T-helper 1 cell treated with Interleukin-12 subunit alpha and Interleukin-12 subunit beta and Interleukin-4 antibody, amounts not matched to agents 30 μg/mL and 1 μg/mL, for 36 hours (primary cell): ENCODE data around the gene PLCH1.

ENCODE experiments used
- H3K27ac Mint-ChIP-seq: one replicate; pipeline ENCODE4 v1.8.0; 2021; ENCODE audit warnings: mild to moderate bottlenecking, mixed read lengths
- H3K27me3 Mint-ChIP-seq: one replicate; pipeline ENCODE4 v1.8.0; 2021; ENCODE audit warnings: low read depth, mixed read lengths
- H3K36me3 Mint-ChIP-seq: one replicate; pipeline ENCODE4 v1.8.0; 2021; ENCODE audit warnings: low read depth, mixed read lengths
- H3K4me1 Mint-ChIP-seq: one replicate; pipeline ENCODE4 v1.8.0; 2021; ENCODE audit warnings: low read depth, mixed read lengths
- H3K4me3 Mint-ChIP-seq: one replicate; pipeline ENCODE4 v1.8.0; 2021; ENCODE audit warnings: mild to moderate bottlenecking, moderate library complexity, mixed read lengths
- H3K9me3 Mint-ChIP-seq: one replicate; pipeline ENCODE4 v1.8.0; 2021; ENCODE audit warnings: mixed read lengths

PLCH1 gene

GRCh38 chr3:155737844-155738460 is 6.9 kb downstream of the PLCH1 start:
- peaks cover 4% of the 10 kb centered on the region for H3K4me1 Mint-ChIP-seq
- no peak overlapping the region for H3K27ac Mint-ChIP-seq
- no peaks in the 10 kb centered on the region for H3K9me3 Mint-ChIP-seq
- H3K36me3 Mint-ChIP-seq = no peaks in the 10 kb centered on the region
- H3K4me3 Mint-ChIP-seq = no peak overlapping the region
- H3K27me3 Mint-ChIP-seq = peaks cover 44% of the 10 kb centered on the region

- Mint-ChIP-seq H3K36me3 (no peaks in the 10 kb centered on the region), H3K9me3 (no peaks in the 10 kb centered on the region), H3K27ac (no peak overlapping the region), H3K4me1 (peaks cover 4% of the 10 kb centered on the region), H3K27me3 (peaks cover 35% of the 10 kb centered on the region), H3K4me3 (no peak overlapping the region)
Measured at GRCh38 chr3:155736381-155736780, 8.5 kb downstream of the PLCH1 start.

DNA sequence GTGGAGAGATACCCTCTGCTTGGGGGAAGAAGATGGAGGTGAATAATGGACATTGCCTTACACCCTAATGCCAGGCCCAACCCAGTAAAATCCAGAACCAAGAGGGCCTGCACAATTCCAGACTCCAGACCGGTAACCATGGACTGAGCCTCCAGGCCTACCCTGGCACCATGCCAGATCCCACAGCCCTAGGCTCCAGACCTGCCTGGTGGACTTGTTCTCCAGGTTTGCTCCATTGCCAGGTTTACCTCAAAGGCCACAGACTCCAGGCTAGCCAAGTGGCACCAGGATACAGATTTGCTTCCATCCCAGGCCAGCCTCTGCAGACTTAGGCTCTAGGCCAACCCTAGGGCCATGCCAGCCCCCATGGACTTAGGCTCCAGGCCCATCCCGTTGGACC is 14.0 kb downstream of the PLCH1 start:
- H3K9me3 Mint-ChIP-seq = no peaks in the 10 kb centered on the region
- H3K36me3 Mint-ChIP-seq = no peaks in the 10 kb centered on the region
- no peak overlapping the region for H3K4me3 Mint-ChIP-seq
- peaks cover 13% of the 10 kb centered on the region for H3K27me3 Mint-ChIP-seq
- H3K4me1 Mint-ChIP-seq = no peaks in the 10 kb centered on the region
- H3K27ac Mint-ChIP-seq = no peak overlapping the region

GRCh38 chr3:155727836-155728235 is 17.0 kb downstream of the PLCH1 start:
- Mint-ChIP-seq H3K36me3 (no peaks in the 10 kb centered on the region), H3K27ac (no peak overlapping the region), H3K27me3 (peaks cover 4% of the 10 kb centered on the region), H3K9me3 (no peaks in the 10 kb centered on the region), H3K4me3 (no peak overlapping the region), H3K4me1 (no peaks in the 10 kb centered on the region)

DNA sequence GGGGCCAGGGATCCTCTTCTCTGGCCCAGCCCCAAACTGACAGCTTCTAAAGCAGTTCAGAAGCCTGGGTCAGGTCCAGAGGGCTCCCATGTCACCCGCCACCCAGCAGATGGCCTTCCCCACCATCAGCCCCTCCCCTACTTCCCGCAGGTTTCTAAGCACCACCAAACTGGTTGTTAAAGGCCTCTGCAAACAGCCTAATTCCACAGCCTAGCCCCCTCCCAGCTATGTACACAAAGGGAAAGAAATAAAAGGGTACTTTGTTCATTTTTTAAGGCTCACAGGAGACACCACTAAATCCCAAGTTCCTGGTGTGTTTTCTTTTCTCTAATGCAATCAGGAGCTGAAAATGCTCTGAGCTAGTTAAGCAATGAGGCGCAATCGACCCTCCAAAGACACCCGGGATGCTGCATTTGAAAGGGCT is 30.6 kb downstream of the PLCH1 start:
- Mint-ChIP-seq H3K36me3 (no peaks in the 10 kb centered on the region), H3K27ac (no peak overlapping the region), H3K9me3 (peaks cover 8% of the 10 kb centered on the region), H3K4me3 (no peak overlapping the region), H3K4me1 (no peaks in the 10 kb centered on the region), H3K27me3 (no peaks in the 10 kb centered on the region)

GRCh38 chr3:155712008-155712407 is 32.9 kb downstream of the PLCH1 start:
- Mint-ChIP-seq H3K4me3 (no peak overlapping the region), H3K36me3 (no peaks in the 10 kb centered on the region), H3K27ac (no peak overlapping the region), H3K27me3 (no peaks in the 10 kb centered on the region), H3K9me3 (no peaks in the 10 kb centered on the region), H3K4me1 (no peaks in the 10 kb centered on the region)

DNA sequence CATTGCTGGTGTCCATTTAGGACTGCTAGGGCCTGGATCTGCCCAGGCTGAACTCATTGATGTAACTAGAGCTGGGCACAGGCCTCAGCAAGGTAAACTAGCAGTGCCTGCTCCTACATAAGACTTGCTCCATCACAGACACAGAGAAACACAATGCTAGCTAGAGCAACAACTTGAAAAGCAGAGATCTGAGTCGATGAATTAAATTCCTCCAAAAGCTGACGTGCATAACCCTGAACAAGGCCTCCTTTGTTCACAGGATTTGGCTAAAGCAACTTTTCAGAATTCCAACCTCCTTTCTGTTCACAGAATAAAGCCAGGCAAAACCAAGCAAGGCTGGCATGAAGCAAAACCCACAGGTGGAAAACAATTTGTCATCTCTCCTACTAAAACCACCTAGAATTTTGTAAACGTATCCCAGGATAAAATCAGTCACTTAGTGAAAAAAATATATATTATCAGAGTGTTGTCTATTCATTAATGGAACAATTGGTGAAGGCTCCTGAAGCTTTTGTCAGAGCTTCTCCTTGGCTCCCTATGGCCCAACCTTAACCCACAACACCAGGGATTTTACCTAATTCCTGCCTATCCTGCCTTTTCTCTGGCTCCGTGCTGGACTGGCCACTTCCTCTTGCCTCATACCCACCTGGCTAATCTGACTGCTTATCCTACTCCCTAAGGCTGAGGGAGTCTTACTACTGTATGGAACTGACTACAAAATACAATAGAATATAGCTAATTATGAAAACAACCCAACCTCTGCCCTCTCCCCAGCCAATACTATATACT is 39.9 kb downstream of the PLCH1 start:
- no peak overlapping the region for H3K4me3 Mint-ChIP-seq
- peaks cover 18% of the 10 kb centered on the region for H3K27me3 Mint-ChIP-seq
- H3K36me3 Mint-ChIP-seq = no peaks in the 10 kb centered on the region
- H3K9me3 Mint-ChIP-seq = no peaks in the 10 kb centered on the region
- no peak overlapping the region for H3K27ac Mint-ChIP-seq
- no peaks in the 10 kb centered on the region for H3K4me1 Mint-ChIP-seq

DNA sequence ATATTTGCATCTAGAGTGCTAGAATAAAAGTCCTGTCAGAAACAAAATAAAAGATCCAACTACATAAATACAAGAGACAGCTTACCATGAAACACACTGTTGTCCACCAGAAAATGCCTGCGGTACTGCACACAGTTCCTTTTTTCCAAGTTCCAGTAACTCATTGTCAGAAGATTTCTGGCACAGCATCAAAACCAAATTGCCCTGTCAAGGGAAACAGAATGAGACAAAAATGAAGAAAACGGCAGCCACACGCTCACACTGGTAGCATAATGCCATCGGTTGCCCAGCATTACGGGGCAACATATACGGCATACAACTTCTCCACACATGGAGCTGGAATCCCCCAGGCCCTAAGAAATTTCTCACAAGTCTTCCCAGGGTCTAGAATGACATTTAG is 40.8 kb downstream of the PLCH1 start:
- H3K27ac Mint-ChIP-seq = no peak overlapping the region
- peaks cover 18% of the 10 kb centered on the region for H3K27me3 Mint-ChIP-seq
- H3K4me1 Mint-ChIP-seq = no peaks in the 10 kb centered on the region
- H3K9me3 Mint-ChIP-seq = no peaks in the 10 kb centered on the region
- no peak overlapping the region for H3K4me3 Mint-ChIP-seq
- H3K36me3 Mint-ChIP-seq = no peaks in the 10 kb centered on the region

DNA sequence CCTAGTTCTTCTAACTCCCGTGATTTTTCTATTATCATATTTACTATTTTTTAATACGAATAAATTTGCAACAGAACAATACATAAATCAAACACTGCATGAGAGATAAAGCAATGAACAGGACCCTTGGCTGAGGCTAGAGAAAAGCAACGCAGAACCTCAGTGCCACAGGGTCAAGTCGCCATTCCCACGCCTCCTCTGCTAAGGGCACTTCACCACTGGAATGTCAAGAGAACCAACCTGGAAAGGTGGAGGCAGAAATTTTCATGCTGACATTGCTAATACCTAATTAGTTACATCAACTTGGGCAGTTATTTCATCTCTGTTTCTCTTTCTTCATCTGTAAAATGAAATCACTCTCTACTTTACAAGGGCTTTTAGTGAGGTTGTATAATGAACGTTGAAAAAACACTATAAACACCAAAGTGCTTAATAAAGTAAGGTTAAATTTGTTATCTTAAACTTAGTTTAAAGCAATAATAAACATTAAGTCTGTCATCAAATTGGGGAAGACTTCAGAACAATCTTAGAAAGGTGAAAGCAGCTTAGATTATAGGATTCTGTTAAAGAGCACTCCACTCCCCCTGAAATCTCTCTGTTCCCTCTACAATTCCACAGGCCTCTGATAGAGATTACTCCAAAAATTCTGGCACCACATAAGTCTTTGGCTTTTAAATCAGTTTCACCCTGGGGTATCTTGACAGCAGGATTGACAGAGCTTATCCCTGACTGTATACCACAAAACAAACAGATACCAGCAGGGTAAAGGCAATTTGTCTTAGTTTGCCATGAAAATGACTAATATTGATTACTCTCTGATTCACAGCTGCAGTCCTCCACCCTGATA is 41.9 kb downstream of the PLCH1 start:
- H3K9me3 Mint-ChIP-seq = no peaks in the 10 kb centered on the region

DNA sequence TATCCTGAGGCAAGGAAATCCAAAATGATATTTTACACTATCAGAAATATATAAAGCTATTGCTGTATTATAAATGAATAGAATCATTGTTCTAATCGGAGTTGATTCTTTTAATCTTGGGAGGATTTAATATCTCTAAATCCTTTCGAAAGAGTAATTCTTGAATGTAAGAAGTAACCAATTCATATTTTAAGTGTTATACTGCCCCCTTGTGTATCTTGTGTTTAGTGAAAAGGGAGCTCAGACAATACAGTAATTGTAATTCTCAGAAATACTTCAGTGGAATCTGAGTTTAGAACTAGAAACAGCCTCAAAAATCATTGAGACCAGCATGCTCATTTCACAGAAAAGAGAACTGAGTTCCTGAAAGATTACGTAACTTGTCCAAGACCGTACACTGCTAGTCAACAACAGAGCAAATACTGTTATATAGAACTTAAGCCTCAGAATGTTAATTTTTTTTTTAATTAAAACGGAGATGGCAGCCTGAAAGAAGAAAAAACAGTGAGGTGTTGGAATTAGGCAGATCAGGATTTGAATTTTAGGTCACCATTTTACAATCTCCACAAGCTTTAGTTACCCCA is 42.9 kb downstream of the PLCH1 start:
- Mint-ChIP-seq H3K27me3 (peaks cover 18% of the 10 kb centered on the region), H3K4me3 (no peak overlapping the region), H3K9me3 (no peaks in the 10 kb centered on the region), H3K36me3 (no peaks in the 10 kb centered on the region), H3K27ac (no peak overlapping the region), H3K4me1 (no peaks in the 10 kb centered on the region)

More for the DNA sequence above, 41.9 kb downstream of the PLCH1 start:
- Mint-ChIP-seq H3K4me1 (no peaks in the 10 kb centered on the region), H3K4me3 (no peak overlapping the region), H3K27me3 (peaks cover 18% of the 10 kb centered on the region), H3K36me3 (no peaks in the 10 kb centered on the region), H3K27ac (no peak overlapping the region)

DNA sequence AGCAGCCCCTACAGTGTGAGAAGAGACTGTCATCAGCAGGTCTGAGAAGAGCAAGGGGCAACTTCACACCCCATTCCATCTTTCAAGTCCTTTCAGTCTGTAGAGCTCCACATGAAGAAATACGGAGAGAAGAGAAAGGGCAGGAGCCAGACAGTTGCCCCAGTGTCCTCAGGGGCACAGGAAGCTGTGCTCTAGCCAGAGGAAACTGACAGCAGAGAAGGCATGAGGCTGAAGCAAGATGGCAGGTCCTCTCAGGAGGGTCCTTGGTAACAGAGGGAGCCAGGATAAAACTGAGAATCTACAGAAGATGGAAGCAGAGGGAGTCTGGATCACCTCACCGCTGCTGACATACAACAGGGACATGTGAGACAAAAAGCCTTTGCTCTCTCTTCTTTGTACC is 47.3 kb downstream of the PLCH1 start:
- H3K27ac Mint-ChIP-seq = no peak overlapping the region
- peaks cover 19% of the 10 kb centered on the region for H3K27me3 Mint-ChIP-seq
- no peaks in the 10 kb centered on the region for H3K9me3 Mint-ChIP-seq
- H3K36me3 Mint-ChIP-seq = no peaks in the 10 kb centered on the region
- H3K4me3 Mint-ChIP-seq = no peak overlapping the region
- no peaks in the 10 kb centered on the region for H3K4me1 Mint-ChIP-seq

DNA sequence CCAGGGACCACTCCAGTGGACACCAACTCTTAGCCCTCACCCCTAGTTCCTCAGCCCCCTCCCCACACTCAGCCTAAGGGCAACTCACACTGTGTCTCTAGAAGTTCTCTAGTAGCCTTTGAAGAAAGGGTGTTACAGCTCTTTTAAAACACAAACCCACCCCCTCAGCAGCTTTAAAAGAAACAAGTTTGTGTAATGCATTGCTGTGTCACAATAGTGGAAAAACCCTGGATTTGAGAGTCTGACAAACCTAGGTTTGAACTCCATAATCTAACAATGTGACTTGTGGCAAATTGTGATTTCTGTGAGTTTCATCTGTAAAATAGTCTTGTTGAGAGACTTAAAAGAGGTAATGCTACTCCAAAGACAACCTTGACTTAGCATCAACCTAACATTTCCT is 54.0 kb downstream of the PLCH1 start:
- H3K4me3 Mint-ChIP-seq = no peak overlapping the region
- no peaks in the 10 kb centered on the region for H3K9me3 Mint-ChIP-seq
- H3K36me3 Mint-ChIP-seq = no peaks in the 10 kb centered on the region
- no peak overlapping the region for H3K27ac Mint-ChIP-seq
- H3K4me1 Mint-ChIP-seq = no peaks in the 10 kb centered on the region
- H3K27me3 Mint-ChIP-seq = peaks cover 10% of the 10 kb centered on the region

- Mint-ChIP-seq H3K36me3 (no peaks in the 10 kb centered on the region), H3K4me3 (no peak overlapping the region), H3K27ac (no peak overlapping the region), H3K4me1 (no peaks in the 10 kb centered on the region), H3K9me3 (no peaks in the 10 kb centered on the region), H3K27me3 (peaks cover 6% of the 10 kb centered on the region)
Measured at GRCh38 chr3:155688481-155688880, 56.4 kb downstream of the PLCH1 start.

DNA sequence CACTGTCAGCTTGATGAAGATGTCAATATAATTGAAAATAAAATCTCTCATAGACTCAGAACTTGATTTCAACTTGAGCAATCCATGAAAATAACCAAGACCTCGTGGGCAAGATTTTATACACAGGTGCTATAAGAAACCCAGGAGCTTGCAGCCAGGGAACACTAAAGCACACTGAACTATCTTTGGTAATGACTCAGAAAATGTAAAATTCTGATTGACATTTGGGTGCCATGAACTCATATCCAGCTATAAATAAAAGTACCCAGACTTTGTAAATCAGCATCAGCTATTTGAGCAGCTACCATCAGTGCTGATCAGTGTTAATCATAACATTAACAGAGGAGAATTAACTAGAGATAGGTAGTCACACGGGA is 61.5 kb downstream of the PLCH1 start:
- Mint-ChIP-seq H3K27me3 (no peaks in the 10 kb centered on the region), H3K4me1 (no peaks in the 10 kb centered on the region), H3K4me3 (no peak overlapping the region), H3K36me3 (no peaks in the 10 kb centered on the region), H3K9me3 (no peaks in the 10 kb centered on the region), H3K27ac (no peak overlapping the region)
